Placental pericyte (primary cell): ENCODE data around the gene SNX15. TPM values are rescaled to one million over a fixed set of nuclear protein-coding genes. Genes with fewer than 3 reads are reported as not detected.

ENCODE experiments used
- small RNA-seq: library from RNA; depleted of rRNA; stranded (forward); fragments of <200 nt; gene quantifications from one replicate; pipeline ENCODE3, GENCODE V24; 2012; ENCODE audit warnings: low replicate concordance
- total RNA-seq: library from RNA; depleted of rRNA; stranded (reverse); fragments of >200 nt; gene quantifications from 2 replicates; pipeline ENCODE4 v1.2.3, GENCODE V29; 2012

Gene SNX15
- 13.8 and 18.3 TPM in 2 replicates for total RNA-seq

GRCh38 chr11:65027213-65028067, at the start of gene SNX15:
Gene SNX15, plus strand, starts transcription at chr11:65027439. Its CDS starts 99 bp downstream, at chr11:65027538.

GRCh38 chr11:64996710-64997380, 30.4 kb upstream of the SNX15 start, which contains the start of gene BATF2:
Gene BATF2, minus strand, starts transcription at chr11:64996971. Its CDS starts 57 bp downstream, at chr11:64996914.

GRCh38 chr11:65013888-65014725, 13.1 kb upstream of the SNX15 start, which contains the start of gene ARL2:
Gene ARL2, plus strand, starts transcription at chr11:65014160. Its CDS starts 48 bp downstream, at chr11:65014208.

GRCh38 chr11:65040847-65041622, 13.8 kb downstream of the SNX15 start, which contains the start of gene SAC3D1:
Gene SAC3D1, plus strand, starts transcription at chr11:65041210. Its CDS starts 83 bp downstream, at chr11:65041293.

GRCh38 chr11:65058419-65059054, 31.3 kb downstream of the SNX15 start, which contains the start of gene NAALADL1:
Gene NAALADL1, minus strand, starts transcription at chr11:65058553. Its CDS starts 32 bp downstream, at chr11:65058521.

GRCh38 chr11:65083834-65084597, 56.8 kb downstream of the SNX15 start, which contains the start of the genes CDCA5 and ZFPL1:
Gene CDCA5, minus strand, starts transcription at chr11:65084040. Its CDS starts 62 bp downstream, at chr11:65083978.
Gene ZFPL1, plus strand, starts transcription at chr11:65084222. Its CDS starts 477 bp downstream, at chr11:65084699.

Small RNAs within 50 kb of the gene (small RNA-seq; reads per million reads assigned to genes)
- gene MIR6879 (not detected), gene SNX15 (not detected)

Other genes starting within 250 kb of the SNX15 start
- gene SF1, start 248.9 kb upstream of the SNX15 start, total RNA-seq, result 170 and 171 TPM in 2 replicates
- 12.3 and 28.3 TPM in 2 replicates for gene MAP4K2, start 224.2 kb upstream of the SNX15 start, total RNA-seq
- 20.4 and 25.5 TPM in 2 replicates for gene MEN1, start 216.9 kb upstream of the SNX15 start, total RNA-seq
- 0.14 and 0.22 TPM in 2 replicates for gene CDC42BPG, start 182.8 kb upstream of the SNX15 start, total RNA-seq
- 120 and 163 TPM in 2 replicates for gene EHD1, start 148.8 kb upstream of the SNX15 start, total RNA-seq
- 23.9 and 28.2 TPM in 2 replicates for gene ATG2A, start 110.2 kb upstream of the SNX15 start, total RNA-seq
- 11.6 and 19.0 TPM in 2 replicates for gene PPP2R5B, start 102.8 kb upstream of the SNX15 start, total RNA-seq
- gene GPHA2, start 91.5 kb upstream of the SNX15 start, total RNA-seq, result not detected in 2 replicates
- not detected in 2 replicates for gene MAJIN, start 55.3 kb upstream of the SNX15 start, total RNA-seq
- 1.8 and 2.6 TPM in 2 replicates for gene BATF2, start 30.5 kb upstream of the SNX15 start, total RNA-seq
- 61.0 and 80.1 TPM in 2 replicates for gene ARL2, start 13.3 kb upstream of the SNX15 start, total RNA-seq
- 6.3 and 19.3 TPM in 2 replicates for gene SAC3D1, start 13.8 kb downstream of the SNX15 start, total RNA-seq
- gene NAALADL1, start 31.1 kb downstream of the SNX15 start, total RNA-seq, result 6.8 and 11.0 TPM in 2 replicates
- 1.1 and 32.4 TPM in 2 replicates for gene CDCA5, start 56.6 kb downstream of the SNX15 start, total RNA-seq
- gene ZFPL1, start 56.8 kb downstream of the SNX15 start, total RNA-seq, result 46.5 and 68.5 TPM in 2 replicates
- gene VPS51, start 68.8 kb downstream of the SNX15 start, total RNA-seq, result 186 and 248 TPM in 2 replicates
- gene TM7SF2, start 84.4 kb downstream of the SNX15 start, total RNA-seq, result 13.3 and 65.0 TPM in 2 replicates
- gene ZNHIT2, start 90.3 kb downstream of the SNX15 start, total RNA-seq, result 15.8 and 22.5 TPM in 2 replicates
- 107 and 347 TPM in 2 replicates for gene FAU, start 94.7 kb downstream of the SNX15 start, total RNA-seq
- gene MRPL49, start 94.9 kb downstream of the SNX15 start, total RNA-seq, result 53.4 and 89.2 TPM in 2 replicates
- gene SYVN1, start 107.1 kb downstream of the SNX15 start, total RNA-seq, result 31.1 and 197 TPM in 2 replicates
- not detected in 2 replicates for gene SPDYC, start 142.8 kb downstream of the SNX15 start, total RNA-seq
- gene CAPN1, start 154.5 kb downstream of the SNX15 start, total RNA-seq, result 184 and 242 TPM in 2 replicates
- gene POLA2, start 234.5 kb downstream of the SNX15 start, total RNA-seq, result 2.6 and 28.2 TPM in 2 replicates